HG03045 (cell line): Measurements from ENCODE around the gene SPACDR.
"Not testable (repeated sequence)": the region's sequence is repeated elsewhere in the genome, so short reads cannot be mapped to it uniquely, and the experiment has no call there.

Source experiments
- ATAC-seq: cut with Tn5 transposase; IDR thresholded peaks from one replicate; pipeline ENCODE4 v1.9.1; 2021; ENCODE audit warnings: mild to moderate bottlenecking, moderate library complexity; ENCODE audit not compliant: unreplicated experiment

The SPACDR gene

DNA sequence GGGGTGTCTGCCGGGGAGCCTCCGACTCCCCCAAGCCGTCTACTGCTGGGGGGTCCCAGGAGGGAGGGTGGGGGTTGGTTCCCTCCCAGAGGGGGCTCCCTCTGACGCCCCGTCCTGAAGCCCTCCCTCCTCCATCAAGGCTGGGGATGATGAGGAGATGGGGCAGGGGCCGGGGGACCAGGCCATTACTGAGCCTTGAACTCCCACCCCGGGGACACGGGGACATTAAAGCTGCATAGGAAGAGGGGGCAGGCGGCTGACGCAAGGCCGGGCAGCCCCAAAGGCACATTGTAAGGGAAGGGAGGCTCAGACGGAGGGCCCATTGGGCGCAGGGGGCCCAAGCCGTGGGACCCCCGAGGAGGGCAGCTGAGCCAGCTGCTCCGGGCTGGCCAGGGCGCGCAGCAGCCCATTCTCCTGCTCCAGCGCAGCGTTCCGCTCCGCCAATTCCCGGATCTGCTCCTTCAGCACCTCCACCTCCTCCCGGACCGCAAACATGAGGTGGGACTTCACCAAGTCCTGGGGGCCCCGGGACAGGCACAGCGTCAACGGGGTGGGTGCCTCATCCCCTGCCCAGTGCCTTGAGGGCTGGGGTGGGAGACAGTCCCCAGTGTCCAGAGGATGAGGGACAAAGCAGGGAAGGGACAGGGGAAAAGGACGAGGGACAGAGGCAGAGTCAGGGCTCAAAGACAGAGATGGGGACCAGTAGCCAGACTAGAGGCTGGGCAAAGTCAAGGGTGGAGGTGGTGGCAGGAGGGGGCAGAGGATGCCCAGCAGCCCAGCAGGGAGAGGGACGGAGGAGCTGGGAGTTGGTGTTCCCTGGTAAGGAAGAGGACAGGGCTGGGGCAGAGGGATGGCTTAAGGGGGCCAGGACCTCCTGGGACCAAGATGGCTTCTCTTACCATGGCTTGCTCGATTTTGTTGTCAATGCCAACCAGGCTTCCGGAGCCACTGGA, 2.9 kb upstream of the SPACDR start:
- ATAC-seq: no peak

DNA sequence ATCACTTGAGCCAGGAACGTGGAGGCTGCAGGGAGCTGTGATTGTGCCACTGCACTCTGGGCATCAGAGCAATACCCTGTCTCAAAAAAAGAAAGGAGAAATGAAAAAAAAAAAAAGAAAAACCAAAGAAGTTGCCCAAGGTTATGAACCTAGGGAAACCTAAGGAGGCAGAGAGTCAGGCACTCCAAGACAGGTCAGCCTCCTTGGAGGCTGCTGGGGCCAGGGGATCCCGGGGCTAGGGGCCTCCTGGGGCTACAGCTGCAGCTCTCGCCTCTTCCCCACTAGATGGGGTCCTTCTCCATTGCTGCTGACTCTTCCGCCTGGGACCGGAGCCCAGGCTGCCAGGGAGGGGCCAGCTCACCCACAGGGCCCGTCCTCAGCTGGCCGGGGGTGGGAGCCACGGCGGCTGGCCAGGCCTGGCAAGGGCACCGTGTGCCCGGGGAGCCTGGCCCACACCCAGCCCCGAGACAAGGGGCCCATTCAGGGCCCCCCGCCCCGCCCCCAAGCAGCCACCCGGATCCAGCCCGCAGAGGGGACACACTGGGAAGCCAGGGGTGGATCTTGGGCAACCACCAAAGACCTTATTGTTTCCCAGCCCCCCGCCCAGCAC, 1.7 kb upstream of the SPACDR start:
- no peak for ATAC-seq

DNA sequence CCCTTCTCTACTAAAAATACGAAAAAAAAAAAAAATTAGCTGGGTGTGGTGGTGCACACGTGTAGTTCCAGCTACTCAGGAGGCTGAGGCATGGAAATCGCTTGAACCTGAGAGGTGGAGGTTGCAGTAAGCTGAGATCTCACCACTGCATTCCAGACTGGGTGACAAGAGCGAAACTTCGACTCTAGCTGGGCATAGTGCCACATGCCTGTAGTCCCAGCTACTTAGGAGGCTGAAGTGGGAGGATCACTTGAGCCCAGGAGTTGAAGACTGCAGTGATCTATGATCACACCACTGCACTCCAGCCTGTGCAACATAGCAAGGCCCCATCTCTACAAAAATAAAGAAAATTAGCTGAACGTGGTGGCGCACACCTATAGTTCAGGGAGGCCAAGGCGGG, 1.2 kb upstream of the SPACDR start:
- ATAC-seq: no peak

DNA sequence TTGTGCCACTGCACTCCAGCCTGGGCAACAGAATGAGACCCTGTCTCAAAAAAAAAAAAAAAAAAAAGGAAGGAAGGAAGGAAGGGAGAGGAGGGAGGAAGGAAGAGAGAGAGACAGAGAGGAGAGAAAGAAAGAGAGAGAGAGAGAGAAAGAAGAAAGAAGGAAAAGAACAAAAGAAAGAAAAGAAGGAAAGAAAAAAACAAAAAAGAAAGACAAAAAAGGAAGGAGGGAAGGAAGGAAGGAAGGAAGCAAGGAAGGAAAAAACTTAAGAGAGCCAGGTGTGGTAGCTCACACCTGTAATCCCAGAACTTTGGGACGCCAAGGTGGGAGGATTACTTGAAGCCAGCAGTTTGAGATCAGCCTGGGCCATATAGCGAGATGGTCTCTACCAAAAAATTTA, 731 bp upstream of the SPACDR start:
- ATAC-seq: no peak

DNA sequence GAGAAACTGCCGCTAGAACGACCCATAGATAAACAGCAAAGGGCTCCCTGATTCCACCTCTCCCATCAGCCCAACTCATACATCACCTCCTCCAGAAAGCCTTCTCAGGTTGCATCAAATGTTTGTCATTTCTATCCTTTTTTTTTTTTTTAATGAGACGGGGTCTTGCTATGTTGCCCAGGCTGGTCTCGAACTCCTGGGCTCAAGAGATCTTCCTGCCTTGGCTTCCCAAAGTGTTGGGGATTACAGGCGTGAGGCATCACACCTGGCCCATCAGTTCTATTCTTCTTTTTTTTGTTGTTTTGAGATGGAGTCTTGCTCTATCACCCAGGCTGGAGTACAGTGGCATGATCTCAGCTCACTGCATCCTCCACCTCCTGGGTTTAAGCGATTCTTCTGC, 7.0 kb downstream of the SPACDR start:
- ATAC-seq: no peak

DNA sequence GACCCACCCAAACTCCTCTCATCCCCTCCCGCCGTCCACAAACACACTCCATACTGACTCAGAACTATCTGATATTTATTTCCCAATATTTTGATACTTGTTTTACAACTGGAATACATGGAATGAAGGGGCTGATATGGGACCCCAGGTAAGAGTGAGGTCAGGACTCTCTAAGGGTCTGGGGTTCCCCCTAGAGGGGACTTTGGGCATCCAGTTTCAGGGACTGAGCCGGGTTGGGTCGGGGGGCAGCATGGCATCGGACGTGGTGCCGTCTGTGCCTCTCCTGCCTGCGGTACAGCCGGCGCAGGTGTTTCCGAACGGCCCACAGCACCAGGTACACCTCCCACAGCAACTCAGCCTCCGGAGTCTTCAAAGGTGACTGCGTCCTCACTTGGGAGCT, 7.5 kb downstream of the SPACDR start:
- no peak for ATAC-seq

DNA sequence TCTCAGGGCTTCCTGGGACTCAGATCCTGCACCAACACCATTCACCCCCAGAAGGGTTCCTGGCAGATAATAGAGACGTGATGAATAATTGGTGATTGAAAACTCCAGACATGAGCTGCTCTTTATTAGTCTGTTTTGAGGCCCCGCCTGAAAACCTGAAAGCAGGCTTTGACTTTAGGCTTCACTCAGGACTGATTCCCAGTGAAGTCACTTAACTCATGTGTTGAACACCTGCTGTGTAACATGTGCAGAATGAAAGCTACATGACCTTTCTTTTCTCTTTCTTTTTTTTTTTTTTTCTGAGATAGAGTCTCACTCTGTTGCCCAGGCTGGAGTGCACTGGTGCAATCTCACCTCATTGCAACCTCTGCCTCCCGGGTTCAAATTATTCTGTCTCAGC, 8.9 kb downstream of the SPACDR start:
- no peak for ATAC-seq

DNA sequence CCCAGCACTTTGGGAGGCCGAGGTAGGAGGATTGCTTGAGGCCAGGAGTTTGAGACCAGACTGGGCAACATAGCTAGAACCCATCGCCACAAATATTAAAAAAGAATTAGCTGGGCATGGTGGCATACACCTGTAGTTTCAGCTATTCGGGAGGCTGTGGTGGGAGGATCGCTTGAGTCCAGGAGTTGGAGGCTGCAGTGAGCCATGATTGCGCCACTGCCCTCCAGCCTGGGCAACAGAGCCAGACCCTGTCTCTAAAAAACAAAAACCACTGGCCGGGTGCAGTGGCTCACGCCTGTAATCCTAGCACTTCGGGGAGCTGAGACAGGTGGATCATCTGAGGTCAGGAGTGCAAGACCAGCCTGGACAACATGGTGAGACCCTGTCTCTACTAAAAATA, 10.2 kb downstream of the SPACDR start:
- not testable (repeated sequence) for ATAC-seq

DNA sequence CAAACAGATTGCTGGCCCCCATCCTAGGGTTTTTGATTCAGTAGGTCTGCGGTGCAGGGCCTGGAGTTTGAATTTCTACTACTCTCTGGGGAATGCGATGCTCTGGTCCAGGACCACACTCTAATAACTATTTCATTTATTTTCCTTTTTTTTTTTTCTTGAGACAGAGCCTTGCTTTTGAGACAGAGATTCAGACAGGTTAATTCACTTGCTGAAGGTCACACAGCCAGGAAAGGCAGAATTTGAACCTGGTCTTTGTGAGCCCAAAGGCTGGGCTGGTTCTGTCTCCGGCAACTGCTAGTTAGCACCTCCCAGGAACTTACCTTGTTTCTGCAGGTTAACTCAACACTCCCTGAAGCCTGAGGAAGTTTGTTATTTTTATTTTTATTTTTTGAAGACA, 11.5 kb downstream of the SPACDR start:
- no peak for ATAC-seq

DNA sequence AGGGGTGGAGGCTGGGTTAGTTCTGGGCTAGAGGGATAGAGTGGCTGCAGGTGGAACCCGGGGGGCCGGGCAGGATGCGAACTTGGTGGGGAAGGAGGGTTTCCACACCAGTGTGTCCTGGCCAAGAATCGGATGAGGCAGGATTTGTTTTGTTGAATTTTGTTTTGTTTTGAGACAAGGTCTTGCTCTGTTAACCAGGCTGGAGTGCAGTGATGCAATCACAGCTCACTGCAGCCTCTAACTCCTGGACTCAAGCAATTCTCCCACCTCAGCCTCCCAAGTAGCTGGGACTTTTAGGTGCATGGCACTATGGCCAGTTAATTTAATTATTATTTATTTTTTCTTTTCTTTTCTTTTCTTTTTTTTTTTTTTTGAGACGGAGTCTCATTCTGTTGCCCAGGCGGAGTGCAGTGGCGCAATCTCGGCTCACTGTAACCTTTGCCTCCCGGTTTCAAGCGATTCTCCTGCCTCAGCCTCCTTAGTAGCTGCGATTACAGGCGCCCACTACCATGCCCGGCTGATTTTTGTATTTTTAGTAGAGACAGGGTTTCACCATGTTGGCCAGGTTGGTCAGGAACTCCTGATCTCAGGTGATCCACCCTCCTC, 14.8 kb downstream of the SPACDR start:
- ATAC-seq: no peak

DNA sequence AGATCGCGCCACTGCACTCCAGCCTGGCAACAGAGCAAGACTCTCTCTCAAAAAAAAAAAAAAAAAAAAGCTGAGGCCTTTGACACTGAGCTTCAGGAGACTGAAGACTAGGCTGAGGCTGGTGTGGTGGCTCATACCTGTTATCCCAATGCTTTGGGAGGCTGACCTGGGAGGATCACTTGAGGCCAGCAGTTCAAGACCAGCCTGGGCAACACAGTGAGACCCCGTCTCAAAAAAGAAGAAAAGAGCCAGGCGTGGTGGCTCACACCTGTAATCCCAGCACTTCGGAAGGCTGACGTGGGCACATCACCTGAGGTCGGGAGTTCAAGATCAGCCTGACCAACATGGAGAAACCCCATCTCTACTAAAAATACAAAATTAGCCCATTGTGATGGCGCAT, 16.7 kb downstream of the SPACDR start:
- not testable (repeated sequence) for ATAC-seq

DNA sequence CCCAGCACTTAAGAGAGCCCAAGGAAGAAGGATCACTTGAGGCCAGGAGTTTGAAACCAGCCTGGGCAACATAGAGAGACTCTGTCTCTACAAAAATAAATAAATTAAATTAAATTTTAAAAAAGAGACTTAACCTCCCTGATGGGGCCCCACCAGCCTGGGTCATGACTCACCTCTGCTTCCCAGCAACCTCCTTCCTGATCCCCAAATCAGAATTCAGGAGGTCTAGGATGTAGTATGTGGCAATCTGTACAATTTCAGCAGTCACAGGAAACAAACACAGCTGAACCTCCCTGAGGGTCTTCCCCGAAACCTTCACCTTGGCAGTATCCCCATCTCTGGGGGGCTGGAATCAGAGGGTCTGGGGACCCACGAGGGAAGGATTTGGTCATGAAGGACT, 18.0 kb downstream of the SPACDR start:
- no peak for ATAC-seq

DNA sequence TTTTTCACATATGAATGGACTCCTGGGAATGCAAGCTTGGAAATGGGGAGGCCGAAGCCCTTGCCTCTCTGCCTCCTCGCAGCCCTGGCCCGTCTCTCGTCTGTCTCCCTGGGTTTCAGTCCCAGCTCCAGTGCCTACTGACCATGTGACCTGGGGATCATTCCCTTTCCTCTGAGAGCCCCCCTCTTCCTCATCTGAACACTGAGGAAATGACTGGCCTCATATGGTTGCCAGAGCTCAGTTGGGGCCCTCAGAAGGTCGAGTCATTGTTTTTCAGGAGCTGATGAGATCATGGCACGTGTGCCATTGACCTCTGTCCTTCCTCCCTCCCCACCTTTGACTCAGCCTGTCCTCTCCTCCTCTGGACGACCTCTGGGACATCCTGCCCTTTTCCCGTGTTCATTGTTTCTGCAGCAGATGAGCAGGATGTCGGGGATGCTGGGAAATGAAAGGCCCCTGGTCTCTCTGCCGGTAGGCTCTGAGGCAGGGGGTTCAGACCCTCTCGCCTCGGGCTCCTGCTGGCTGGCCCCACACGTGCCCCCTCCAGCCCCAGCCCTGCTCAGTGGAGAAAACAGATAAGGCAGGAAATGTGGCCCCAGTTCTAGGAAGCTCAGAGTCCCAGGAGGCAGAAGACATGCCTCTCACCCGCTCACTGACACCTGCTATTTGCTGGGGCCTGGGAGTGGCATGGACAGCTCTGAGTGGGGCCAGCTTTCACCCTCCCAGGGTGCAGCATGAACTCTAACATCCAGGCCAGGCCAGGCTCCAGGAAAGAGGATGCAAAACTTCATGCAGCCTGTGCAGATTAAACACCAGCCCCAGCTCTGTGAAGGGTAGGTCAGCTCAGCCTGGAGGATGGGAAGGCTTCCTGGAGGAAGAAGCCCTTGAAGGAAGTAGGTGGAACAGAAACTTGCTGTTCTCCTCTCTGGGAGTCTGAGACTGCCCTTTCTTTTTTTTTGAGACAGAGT, 19.5 kb downstream of the SPACDR start:
- no peak for ATAC-seq

DNA sequence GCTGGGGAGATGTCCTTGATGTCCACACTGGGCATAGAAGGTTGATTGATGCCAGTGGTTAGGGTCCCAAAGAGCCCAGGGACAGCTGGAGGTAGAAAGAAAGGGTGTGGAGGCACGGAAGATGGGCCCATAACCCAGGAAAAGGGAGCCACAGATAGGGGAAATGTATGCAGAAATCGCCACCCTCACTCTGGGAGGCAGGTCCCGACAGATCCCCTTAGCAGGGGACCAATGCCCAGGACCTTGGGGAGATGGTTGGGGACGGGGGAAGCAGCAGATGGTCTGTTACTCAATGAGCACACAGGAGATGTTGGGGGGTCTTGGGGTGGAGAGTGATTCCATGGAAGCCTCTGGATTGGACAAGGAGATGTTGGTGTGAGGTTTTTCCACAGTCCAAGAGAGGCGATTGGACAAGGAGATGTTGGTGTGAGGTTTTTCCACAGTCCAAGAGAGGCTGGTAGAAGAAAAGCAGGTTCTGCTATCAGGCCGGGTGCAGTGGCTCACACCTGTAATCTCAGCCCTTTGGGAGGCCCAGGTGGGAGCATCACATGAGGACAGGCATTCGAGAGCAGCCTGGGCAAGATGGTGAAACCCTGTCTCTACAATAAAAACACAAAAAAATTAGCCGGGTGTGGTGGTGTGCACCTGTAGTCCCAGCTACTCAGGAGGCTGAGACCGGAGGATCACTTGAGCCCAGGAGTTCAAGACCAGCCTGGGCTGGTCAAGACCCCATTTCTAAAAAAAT, 20.8 kb downstream of the SPACDR start:
- ATAC-seq: no peak

DNA sequence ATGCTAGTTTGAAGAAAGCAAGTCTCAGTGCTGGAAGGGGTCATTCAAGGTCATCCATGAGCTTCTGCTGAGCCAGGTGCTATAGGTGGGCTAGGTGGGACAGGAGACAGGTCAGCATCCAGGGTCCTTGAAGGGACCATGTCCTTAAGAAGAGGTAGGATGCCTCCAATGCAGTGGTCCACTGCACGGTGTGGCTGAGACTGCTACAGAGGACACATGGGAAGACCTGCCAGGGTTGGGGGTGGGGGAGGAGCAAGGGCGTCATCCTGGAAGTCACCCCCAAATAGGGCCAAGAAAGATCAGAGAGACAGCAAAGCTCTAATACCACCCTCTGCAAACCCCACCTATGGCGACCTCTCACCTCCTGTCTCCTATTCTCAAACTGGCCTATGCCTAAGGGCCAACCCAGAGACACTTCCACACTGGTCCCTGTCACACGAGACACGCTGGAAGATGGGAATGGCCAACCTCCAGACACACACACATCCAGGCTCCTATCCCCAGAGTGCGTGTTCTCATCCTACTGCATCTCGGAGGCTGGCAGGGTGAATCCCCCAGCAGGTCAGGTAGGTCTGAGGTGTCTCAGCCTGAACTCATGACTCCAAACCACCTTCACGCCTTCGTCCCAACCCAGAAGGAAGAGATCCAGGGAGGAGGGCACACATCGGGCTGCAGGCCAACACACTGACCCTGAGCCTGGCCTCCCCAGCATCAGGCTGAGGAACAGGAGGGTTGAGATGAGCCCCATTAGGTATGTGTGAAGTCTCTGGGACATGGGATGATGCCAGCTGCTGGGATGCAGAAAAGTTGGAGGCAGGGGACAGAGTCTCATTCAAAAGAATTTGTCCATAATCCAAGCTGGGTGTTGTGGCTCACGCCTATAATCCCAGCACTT, 22.2 kb downstream of the SPACDR start:
- ATAC-seq: no peak

DNA sequence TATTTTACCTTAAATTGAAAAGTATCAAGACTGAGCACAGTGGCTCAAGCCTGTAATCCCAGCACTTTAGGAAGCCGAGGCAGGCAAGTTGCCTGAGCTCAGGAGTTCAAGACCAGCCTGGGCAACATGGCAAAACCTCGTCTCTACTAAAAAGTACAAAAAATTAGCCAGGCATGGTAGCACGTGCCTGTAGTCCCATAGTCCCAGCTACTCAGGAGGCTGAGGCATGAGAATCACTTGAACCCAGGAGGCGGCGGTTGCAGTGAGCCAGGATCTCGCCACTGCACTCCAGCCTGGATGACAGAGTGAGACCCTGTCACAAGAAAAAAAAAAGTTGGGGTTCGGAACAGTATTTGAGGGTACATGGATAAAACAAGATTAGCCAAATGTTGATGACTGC, 24.8 kb downstream of the SPACDR start:
- ATAC-seq: not testable (repeated sequence)

DNA sequence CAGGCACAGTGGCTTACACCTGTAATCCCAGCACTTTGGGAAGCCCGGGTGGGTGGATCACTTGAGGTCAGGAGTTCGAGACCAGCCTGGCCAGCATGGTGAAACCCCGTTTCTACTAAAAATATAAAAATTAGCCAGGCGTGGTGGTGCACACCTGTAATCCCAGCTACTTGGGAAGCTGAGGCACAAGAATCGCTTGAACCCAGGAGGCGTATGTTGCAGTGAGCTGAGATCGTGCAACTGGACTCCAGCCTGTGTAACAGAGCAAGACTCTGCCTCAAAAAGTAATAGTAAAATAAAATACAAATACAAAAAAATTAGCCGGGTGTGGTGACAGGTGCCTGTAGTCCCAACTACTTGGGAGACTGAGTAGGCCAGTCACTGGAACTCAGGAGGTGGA, 25.3 kb downstream of the SPACDR start:
- not testable (repeated sequence) for ATAC-seq

DNA sequence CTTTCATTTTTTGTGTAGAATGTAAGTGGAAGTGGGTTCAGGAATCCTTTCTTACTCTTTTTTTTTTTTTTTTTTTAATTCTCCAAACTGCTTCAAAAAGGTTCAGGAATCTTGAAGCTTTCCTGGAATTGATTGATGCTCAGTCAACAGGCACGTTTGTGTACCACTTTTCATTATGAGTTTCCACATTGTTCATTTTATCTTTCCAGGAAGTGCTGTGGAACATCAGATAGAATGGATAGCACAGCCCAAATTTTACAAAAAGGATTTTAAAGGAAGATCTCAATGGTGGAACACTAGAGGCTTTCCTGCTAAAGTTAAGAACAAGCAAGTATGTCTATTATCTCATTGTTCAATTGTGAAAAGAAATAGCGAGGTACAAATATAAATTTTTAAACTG, 25.9 kb downstream of the SPACDR start:
- no peak for ATAC-seq
